Activated T-helper 17 cell treated with anti-CD3 and anti-CD28 coated beads, Interleukin-2, amount 50 U/mL, for 72 hours (primary cell): ENCODE data around the gene ENTR1. TPM values are rescaled to one million over a fixed set of nuclear protein-coding genes. Genes with fewer than 3 reads are reported as not detected.

Experiments used
- ATAC-seq: fragments of 150-1000 bp; cut with Tn5 transposase; replicated peaks from 2 replicates; pipeline ENCODE4 v1.10.0; 2021; ENCODE audit warnings: mild to moderate bottlenecking, moderate library complexity
- H3K27ac Mint-ChIP-seq: one replicate; pipeline ENCODE4 v1.8.0; 2022; ENCODE audit warnings: mixed read lengths
- H3K27me3 Mint-ChIP-seq: one replicate; pipeline ENCODE4 v1.8.0; 2022; ENCODE audit warnings: mixed read lengths
- H3K36me3 Mint-ChIP-seq: one replicate; pipeline ENCODE4 v1.8.0; 2022; ENCODE audit warnings: low read depth, mild to moderate bottlenecking, mixed read lengths
- H3K4me1 Mint-ChIP-seq: one replicate; pipeline ENCODE4 v1.8.0; 2022; ENCODE audit warnings: mixed read lengths
- H3K4me3 Mint-ChIP-seq: one replicate; pipeline ENCODE4 v1.8.0; 2022; ENCODE audit warnings: mild to moderate bottlenecking, mixed read lengths
- H3K9me3 Mint-ChIP-seq: one replicate; pipeline ENCODE4 v1.8.0; 2022; ENCODE audit warnings: mixed read lengths
- total RNA-seq, 2 donors: library from RNA; stranded (reverse); gene quantifications; one replicate each; pipeline ENCODE4 v1.2.3, GENCODE V29; 2022

ENTR1 gene, protein sequence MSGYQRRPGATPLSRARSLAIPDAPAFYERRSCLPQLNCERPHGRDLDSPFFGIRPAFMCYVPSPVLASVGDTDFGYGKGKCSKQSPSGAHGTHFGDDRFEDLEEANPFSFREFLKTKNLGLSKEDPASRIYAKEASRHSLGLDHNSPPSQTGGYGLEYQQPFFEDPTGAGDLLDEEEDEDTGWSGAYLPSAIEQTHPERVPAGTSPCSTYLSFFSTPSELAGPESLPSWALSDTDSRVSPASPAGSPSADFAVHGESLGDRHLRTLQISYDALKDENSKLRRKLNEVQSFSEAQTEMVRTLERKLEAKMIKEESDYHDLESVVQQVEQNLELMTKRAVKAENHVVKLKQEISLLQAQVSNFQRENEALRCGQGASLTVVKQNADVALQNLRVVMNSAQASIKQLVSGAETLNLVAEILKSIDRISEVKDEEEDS
- 10 to 100 TPM; 56.3 to 81.0 TPM for total RNA-seq

DNA sequence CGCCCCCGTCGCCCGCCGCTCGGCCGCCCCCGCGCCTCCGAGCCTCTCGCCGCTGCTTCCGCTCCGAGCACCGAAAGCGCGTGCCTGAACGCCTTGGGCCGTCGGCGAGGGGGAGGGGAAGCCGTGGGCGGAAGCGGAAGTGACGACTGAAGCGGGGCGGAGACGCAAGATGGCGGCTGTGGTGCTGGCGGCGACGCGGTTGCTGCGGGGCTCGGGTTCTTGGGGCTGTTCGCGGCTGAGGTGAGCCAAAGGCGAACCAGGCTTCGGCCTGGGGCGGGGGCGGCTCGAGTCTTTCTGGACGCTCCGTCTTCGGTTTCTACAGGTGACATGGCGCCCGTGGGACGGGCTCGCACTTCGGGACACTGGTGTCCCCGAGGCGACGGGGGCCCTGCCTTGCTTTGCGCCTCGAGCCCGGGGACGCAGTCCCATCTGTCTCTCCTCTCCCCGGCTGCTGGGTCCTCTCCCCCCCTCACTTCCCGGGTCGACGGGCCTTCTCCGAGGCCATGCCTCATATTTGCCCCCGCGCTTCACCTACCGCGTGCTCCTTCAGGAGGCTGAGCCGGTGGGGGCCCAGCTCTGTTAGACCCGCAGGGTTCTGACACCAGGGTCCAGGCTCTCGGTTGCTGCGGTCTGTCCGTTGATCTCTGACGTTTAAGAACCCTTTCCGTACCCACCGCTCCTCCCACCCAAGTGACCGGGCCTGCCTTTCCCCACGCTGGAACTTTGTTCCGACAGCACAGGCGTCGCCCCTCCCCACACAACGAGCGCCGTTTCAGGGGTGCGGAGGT lies at the start of gene ENTR1, which contains the start of gene PMPCA:
Gene ENTR1, minus strand, starts transcription at position 115 of the 788 bp plus-strand sequence. CDS start 217 bp downstream, outside the sequence.
Gene PMPCA, plus strand, starts transcription at position 159 of the 788 bp plus-strand sequence. Its CDS starts 11 bp downstream, at position 170.
- Mint-ChIP-seq H3K4me3 (peak within 1 kb of the TSS; percentile 89), H3K9me3 (no peaks in the 10 kb centered on the region), H3K36me3 (peaks cover 93% of the 10 kb centered on the region), H3K4me1 (peaks cover 26% of the 10 kb centered on the region), H3K27ac (peak within 1 kb of the TSS; percentile 81), H3K27me3 (no peaks in the 10 kb centered on the region)
- ATAC-seq: peak; percentile 79

DNA sequence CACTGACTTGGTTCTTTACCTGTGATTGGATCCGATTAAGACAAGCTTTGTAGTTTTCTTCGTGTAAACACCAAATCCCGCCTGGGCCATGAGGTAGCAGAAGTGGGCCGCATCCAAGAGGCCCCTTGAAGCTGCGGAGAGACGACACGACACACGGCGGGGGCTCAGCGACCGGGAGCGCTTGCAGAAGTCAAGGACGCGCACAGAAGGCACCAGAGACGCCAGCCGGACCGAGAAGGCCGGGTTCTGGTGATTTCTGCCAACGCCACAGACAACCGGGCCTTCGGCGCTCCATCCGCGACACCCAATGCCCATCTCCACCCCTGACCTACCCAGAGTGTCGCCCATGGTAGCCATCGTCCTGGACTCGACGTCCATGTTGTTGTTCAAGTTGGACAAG lies 49.0 kb upstream of the ENTR1 start:
- Mint-ChIP-seq H3K36me3 (peaks cover 94% of the 10 kb centered on the region), H3K27me3 (no peaks in the 10 kb centered on the region), H3K9me3 (no peaks in the 10 kb centered on the region), H3K27ac (no peak overlapping the region), H3K4me3 (no peak overlapping the region), H3K4me1 (no peaks in the 10 kb centered on the region)
- ATAC-seq: no peak

DNA sequence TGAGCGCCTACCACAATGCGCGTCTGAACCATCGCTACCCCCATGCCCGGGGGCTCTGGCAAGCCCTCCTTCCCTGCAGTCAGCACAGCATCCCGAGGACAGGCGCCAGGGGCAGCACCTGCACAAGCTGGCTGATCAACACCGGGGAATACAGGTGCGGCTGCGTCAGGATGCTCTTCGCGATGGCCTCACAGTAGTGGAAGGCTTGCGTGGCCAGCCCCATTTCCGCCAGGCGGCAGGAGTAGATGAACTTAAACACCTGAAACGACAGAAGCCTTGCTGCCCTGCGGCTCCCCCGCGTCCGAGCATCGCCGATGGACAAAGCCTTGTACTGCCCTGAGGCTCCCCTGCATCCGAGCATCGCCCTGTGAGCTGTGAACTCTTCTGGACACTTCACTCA lies 46.9 kb upstream of the ENTR1 start:
- Mint-ChIP-seq H3K9me3 (no peaks in the 10 kb centered on the region), H3K36me3 (peaks cover 95% of the 10 kb centered on the region)

DNA sequence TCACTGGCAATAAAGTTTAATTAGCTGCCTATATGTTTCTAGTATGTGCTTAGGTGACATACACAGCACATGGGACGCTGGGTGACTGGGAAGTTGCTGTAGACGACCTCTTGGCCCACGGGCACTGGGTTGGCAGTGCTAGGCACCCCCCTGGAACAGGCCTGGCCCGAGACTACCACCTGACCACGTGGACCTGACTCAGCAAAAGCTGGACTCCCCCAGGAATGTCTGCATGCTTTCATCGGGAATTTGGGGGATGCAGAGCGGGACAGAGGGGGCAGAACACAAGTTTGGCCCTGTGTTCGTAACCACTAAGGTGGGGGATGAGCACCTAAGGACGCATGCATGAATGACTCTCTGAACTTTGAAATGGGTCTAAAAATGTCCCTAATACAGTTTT lies 45.8 kb upstream of the ENTR1 start:
- Mint-ChIP-seq H3K27me3 (no peaks in the 10 kb centered on the region), H3K36me3 (peaks cover 95% of the 10 kb centered on the region), H3K9me3 (no peaks in the 10 kb centered on the region), H3K4me3 (no peak overlapping the region), H3K4me1 (no peaks in the 10 kb centered on the region), H3K27ac (no peak overlapping the region)
- no peak for ATAC-seq

More for the DNA sequence above, 46.9 kb upstream of the ENTR1 start:
- Mint-ChIP-seq H3K4me3 (no peak overlapping the region), H3K27me3 (no peaks in the 10 kb centered on the region), H3K4me1 (no peaks in the 10 kb centered on the region), H3K27ac (no peak overlapping the region)
- no peak for ATAC-seq

DNA sequence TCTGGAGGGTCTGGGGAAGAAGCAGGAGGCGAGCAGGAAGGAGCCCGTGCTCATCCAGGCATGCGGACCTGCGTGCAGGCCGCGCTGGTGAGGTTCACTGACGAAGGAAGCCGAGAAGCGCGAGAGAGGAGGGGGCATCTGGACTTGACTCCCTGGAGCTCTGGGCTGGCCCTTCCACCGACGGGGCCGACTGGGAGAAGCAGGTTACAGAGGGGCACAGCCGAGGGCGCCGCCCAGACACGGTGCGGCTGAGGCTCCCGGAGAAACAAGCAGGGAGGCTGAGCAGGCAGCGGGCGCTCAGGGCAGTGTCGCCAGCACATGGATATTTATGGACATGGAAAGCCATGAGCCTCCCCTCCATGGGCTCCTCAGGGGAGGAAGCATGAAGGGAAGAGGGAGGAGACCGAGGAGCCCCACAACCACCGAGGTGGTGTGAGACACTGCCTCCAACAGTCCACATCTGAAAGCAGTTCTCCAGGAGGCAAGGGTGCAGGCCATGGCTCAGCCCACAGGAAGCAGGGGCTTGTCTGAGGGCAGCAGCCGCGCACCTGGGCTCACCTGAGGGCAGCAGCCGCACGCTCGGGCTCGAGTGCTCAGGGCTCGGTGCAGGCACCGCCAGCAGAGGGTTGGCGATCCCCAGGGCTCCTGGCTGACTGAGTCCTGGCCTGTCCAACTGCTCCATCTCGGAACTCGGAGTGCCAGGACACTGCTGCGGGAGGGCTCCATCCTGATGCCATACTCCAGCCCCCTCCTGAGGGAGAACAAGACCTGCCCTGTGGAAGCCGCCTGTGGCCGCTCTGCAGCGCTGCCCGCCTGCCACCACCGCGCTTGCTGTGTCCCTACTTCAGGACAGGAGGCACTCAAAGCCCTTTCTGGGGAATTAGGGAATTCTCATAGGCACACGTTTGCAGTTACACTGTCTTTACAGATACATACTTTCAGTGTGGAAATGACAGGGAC lies 44.9 kb upstream of the ENTR1 start:
- Mint-ChIP-seq H3K27ac (no peak overlapping the region), H3K27me3 (no peaks in the 10 kb centered on the region), H3K36me3 (peaks cover 95% of the 10 kb centered on the region), H3K9me3 (no peaks in the 10 kb centered on the region), H3K4me3 (no peak overlapping the region), H3K4me1 (no peaks in the 10 kb centered on the region)
- ATAC-seq: no peak

DNA sequence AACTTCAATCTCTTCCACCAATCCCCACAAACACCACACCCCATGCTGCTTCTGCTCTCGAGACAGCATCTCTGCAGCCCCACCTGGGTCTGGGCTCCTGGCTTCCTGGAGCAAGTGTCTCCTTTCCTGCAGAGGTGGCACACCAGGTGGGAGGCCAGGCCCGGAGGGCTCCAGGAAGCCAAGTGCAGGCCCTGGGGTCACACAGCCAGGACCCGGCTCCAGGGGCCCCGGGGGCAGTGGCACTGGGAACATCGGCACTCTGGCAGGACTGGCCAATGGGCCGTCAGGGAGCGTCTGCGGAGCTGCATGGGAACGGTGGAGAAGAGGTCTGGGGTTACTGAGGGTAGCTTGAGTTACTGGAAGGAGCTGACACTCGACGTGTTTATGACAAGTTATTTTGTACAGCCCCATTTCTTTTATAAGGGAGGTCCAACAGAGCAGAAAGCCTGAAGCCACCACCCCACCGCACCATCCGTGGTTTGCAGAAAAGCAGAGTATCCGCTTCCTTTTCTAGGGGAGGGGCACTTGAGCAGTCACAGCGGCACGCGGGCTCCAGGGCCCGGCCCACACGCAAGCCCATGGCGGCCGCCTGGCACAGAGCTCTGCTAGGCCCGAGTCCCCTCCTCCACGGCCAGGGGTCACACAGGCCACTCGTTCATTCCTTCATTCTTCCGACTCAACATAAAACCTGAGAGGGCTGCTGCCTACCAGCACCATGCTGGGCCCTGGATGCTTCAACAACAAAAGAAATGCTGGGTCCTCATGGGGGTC lies 43.8 kb upstream of the ENTR1 start:
- Mint-ChIP-seq H3K36me3 (peaks cover 92% of the 10 kb centered on the region), H3K4me3 (no peak overlapping the region), H3K9me3 (no peaks in the 10 kb centered on the region), H3K27me3 (no peaks in the 10 kb centered on the region), H3K4me1 (no peaks in the 10 kb centered on the region), H3K27ac (no peak overlapping the region)
- no peak for ATAC-seq

DNA sequence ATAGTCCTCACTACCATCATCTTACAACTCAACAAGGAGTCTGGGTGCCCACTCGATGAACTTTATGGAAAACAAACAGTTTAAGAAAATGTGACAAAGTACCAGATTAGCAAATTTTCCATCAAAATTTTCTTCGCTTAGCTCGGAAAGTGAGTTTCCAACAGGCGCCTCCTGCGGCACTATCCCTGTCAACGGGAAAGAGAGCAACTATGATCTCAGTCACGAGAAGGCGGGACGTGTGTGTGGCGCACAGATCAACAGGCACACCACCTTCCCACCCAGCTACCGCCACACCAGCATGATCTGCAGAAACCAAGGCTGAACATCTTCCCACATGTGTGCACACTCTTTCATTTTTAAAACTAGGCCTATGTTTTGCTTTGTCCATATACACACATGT lies 42.9 kb upstream of the ENTR1 start:
- no peaks in the 10 kb centered on the region for H3K27me3 Mint-ChIP-seq

DNA sequence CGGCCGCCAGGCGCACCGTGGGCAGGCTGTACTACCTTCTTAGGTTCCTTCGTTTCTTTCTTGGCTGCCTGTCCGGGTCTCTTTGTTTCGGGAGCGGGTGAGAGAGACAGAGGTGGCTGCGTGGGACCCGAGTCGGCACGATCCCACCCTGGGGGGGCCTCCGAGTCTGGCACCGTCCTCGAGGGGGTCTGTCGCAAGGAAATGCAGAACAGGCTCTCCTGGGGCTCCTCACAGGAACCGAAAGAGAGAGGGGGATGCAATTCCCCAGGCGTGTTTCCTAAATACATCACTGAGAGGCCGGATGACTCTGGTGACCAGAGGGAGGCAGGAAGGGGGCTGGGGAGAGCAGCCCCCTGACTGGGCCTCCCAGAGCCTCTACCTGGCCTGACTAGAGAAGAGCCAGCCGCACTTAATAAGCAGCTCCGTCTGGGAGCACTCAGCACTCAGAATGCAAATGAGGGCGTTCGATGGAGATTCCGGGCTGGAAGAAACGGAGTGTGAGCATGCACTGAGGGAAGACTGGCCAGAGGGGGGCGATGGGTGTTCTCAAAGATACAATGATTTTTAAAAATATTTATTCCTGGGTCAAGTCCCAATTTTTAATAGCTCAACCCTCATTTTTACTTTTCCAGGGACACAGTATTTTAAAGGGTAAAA lies 40.9 kb upstream of the ENTR1 start:
- no peak for ATAC-seq
- Mint-ChIP-seq H3K4me3 (no peak overlapping the region), H3K36me3 (peaks cover 92% of the 10 kb centered on the region), H3K4me1 (no peaks in the 10 kb centered on the region), H3K9me3 (no peaks in the 10 kb centered on the region), H3K27me3 (no peaks in the 10 kb centered on the region), H3K27ac (no peak overlapping the region)

More for the DNA sequence above, 42.9 kb upstream of the ENTR1 start:
- H3K4me1 Mint-ChIP-seq: no peaks in the 10 kb centered on the region
- no peak overlapping the region for H3K27ac Mint-ChIP-seq
- ATAC-seq: no peak
- peaks cover 92% of the 10 kb centered on the region for H3K36me3 Mint-ChIP-seq
- no peak overlapping the region for H3K4me3 Mint-ChIP-seq
- no peaks in the 10 kb centered on the region for H3K9me3 Mint-ChIP-seq

DNA sequence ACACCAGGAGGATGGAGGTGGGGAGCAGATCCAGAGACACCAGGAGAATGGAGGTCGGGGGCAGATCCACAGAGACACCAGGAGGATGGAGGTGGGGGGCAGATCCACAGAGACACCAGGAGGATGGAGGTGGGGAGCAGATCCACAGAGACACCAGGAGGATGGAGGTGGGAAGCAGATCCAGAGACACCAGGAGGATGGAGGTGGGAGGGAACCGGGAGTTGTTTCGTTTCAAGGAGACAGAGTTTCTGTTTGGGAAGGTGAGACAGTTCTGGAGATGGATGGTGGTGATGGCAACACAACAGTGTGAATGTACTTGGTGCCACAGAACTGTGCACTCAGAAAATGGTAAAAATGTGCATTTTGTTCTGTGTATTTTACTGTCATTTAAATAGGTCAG lies 38.2 kb upstream of the ENTR1 start:
- no peak for ATAC-seq
- Mint-ChIP-seq H3K9me3 (no peaks in the 10 kb centered on the region), H3K4me3 (no peak overlapping the region), H3K36me3 (peaks cover 95% of the 10 kb centered on the region), H3K27ac (no peak overlapping the region), H3K4me1 (no peaks in the 10 kb centered on the region), H3K27me3 (no peaks in the 10 kb centered on the region)

DNA sequence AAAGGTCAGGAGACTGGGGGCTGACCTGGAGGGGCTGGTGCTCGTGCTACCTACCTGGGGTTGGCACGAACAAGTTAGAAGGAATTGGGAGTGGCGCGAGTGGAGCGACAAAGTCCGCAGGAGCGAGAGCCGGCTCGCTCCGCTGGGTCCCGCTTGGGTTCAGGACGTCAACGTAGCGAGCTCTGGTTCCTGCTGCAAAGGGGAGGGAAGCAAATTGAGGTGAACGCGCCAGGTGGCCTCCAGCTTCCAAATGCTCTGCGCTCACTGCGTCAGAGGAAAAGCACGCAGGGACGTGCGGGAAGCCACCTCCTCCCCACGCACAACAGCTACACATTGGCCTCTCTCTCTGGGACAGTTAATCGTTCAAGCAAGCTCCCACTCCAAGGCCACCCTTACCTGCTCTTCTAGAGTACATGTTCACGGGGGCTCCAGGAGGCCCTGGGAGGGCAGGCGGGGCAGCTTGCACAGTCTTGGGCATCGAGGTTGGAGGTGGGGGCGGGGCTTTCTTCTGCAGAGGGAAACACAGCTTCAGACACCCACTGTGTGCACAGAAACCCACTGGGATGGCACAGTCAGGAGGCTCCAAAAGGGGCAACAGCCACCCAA lies 36.9 kb upstream of the ENTR1 start:
- Mint-ChIP-seq H3K27me3 (no peaks in the 10 kb centered on the region), H3K9me3 (no peaks in the 10 kb centered on the region), H3K4me3 (no peak overlapping the region), H3K36me3 (peaks cover 95% of the 10 kb centered on the region), H3K27ac (peak overlapping the region; percentile 43), H3K4me1 (no peaks in the 10 kb centered on the region)
- no peak for ATAC-seq

DNA sequence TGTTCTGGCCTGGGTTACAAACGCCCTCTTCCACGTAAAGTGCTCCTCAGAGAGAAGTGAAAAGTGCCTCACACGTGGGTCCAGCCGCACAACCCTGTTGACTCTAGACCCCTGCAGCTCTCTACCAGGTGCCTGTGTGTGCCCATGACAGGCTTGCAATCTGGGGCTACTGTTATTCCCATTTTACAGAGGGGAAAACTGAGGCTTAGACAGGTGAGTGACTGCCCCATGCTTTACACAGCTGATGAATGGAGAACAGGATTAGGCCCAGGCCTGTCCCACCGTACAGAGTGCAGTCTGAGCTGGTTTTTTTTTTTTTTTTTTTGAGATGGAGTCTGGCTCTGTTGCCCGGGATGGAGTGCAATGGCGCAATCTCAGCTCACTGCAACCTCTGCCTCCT lies 35.4 kb upstream of the ENTR1 start:
- Mint-ChIP-seq H3K27ac (no peak overlapping the region), H3K27me3 (no peaks in the 10 kb centered on the region), H3K36me3 (peaks cover 91% of the 10 kb centered on the region), H3K4me1 (no peaks in the 10 kb centered on the region), H3K9me3 (no peaks in the 10 kb centered on the region), H3K4me3 (no peak overlapping the region)
- ATAC-seq: no peak

DNA sequence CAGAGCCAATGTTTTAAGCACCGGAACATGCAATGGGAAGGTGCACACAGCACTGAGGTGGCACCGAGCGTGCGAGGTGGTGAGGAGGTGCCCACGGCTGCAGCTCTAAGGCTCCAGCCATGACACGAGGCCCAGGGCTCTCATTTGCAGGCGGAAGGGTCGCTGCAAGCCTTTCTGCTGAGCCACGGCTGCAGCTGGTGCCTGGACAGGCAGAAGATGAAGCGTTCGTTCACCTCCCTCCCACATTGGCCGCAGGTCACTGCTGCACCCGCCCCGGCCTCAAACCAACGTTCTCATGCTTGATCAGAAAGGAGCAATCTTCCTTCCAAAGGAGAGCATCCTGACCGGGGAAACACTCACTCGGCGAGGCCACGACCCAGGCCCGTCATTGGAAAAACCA lies 33.7 kb upstream of the ENTR1 start:
- Mint-ChIP-seq H3K36me3 (peaks cover 79% of the 10 kb centered on the region), H3K9me3 (no peaks in the 10 kb centered on the region), H3K27me3 (no peaks in the 10 kb centered on the region), H3K4me3 (no peak overlapping the region), H3K27ac (no peak overlapping the region), H3K4me1 (no peaks in the 10 kb centered on the region)
- no peak for ATAC-seq

DNA sequence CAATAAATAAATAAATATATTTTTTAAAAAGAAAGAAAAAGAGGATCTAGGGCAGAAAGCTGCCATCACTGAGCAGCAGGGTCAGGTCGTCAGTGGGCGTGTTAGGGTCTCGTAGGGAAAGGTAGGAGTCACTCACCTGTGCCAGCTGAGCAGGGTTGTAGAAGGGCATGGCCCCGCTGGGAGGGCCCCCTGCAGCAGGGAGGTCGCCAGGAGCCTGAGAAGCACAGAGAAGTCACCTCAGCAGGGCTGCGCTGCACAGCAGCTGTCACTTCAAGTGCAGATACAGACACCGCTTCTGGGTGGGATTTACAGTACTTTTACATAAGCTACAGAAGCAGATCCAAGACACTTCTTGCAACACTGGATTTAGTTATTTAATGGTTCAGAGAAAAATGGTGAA lies 33.3 kb upstream of the ENTR1 start:
- no peaks in the 10 kb centered on the region for H3K4me1 Mint-ChIP-seq
- no peak overlapping the region for H3K4me3 Mint-ChIP-seq
- no peaks in the 10 kb centered on the region for H3K9me3 Mint-ChIP-seq
- H3K27me3 Mint-ChIP-seq: no peaks in the 10 kb centered on the region
- no peak for ATAC-seq
- H3K36me3 Mint-ChIP-seq: peaks cover 75% of the 10 kb centered on the region
- no peak overlapping the region for H3K27ac Mint-ChIP-seq
